HL-60 (cell line): ENCODE data around the gene PPIG.
"Not testable (repeated sequence)": the region's sequence is repeated elsewhere in the genome, so short reads cannot be mapped to it uniquely, and the experiment has no call there.

Experiments used
- DNase-seq, 2 experiments: peaks; one replicate each; pipeline ENCODE4 v3.0.0-alpha.2; 2010 to 2020; ENCODE audit warnings: low read depth in 1 of 2, low spot score in 1 of 2
- H3K27ac ChIP-seq: fragments of 250-450 bp; sonication (Bioruptor Pico); replicated peaks from 2 replicates; pipeline ENCODE4 v1.5.1; 2020; ENCODE audit warnings: mild to moderate bottlenecking, moderate library complexity
- H3K27me3 ChIP-seq: fragments of 250-450 bp; sonication (Bioruptor Pico); 2 replicates; pipeline ENCODE4 v1.5.1; 2021; ENCODE audit warnings: mild to moderate bottlenecking, moderate library complexity; ENCODE audit not compliant: insufficient read depth, poor library complexity, severe bottlenecking
- H3K4me3 ChIP-seq: replicated peaks from 2 replicates; pipeline ENCODE4 v1.5.1; 2011; ENCODE audit warnings: mild to moderate bottlenecking, control low read depth, low read length; ENCODE audit not compliant: insufficient read depth
- CTCF ChIP-seq: IDR thresholded peaks from one replicate; pipeline ENCODE4 v1.5.1; 2011; ENCODE audit warnings: low read length, control low read depth, inconsistent platforms; ENCODE audit not compliant: insufficient read depth
- GABPA ChIP-seq: IDR thresholded peaks from 2 replicates; pipeline ENCODE4 v1.6.1; 2012; ENCODE audit warnings: low read depth
- POLR2AphosphoS5 ChIP-seq: IDR thresholded peaks from 2 replicates; pipeline ENCODE4 v1.6.1; 2012; ENCODE audit warnings: low read depth
- REST ChIP-seq: IDR thresholded peaks from 2 replicates; pipeline ENCODE4 v1.6.1; 2012; ENCODE audit warnings: low read depth; ENCODE audit not compliant: insufficient replicate concordance
- SPI1 ChIP-seq: IDR thresholded peaks from 2 replicates; pipeline ENCODE4 v1.6.1; 2012; ENCODE audit warnings: low read depth, mild to moderate bottlenecking, borderline replicate concordance
- long read RNA-seq: library from polyadenylated mRNA; unstranded; transcript quantifications from one replicate; pipeline ENCODE4 v2.0.0, GENCODE V29; 2020

Gene PPIG
- long read RNA-seq, full-length matches to known transcripts, result 23 of 75 reads
- long read RNA-seq, partial matches to known transcripts, result 38 of 75 reads
- long read RNA-seq, other reads (novel, unspliced or antisense), result 14 of 75 reads

GRCh38 chr2:169584005-169584877 is at the start of gene PPIG:
Gene PPIG, plus strand, starts transcription at chr2:169584351. Its CDS starts 19,691 bp downstream, at chr2:169604042.
- peak; percentile 45; the same call in 1 of the 2 replicates for TF ChIP-seq SPI1
- no peak for TF ChIP-seq REST
- TF ChIP-seq CTCF, result no peak
- peak; percentile 67; the same call in 1 of the 2 replicates for TF ChIP-seq POLR2AphosphoS5
- peak; percentile 86 for TF ChIP-seq GABPA
- DNase-seq, result peak; percentile 82 to 93
- H3K4me3 ChIP-seq, result peak within 1 kb of the TSS; percentile 63
- H3K27me3 ChIP-seq, result no peaks in the 10 kb centered on the region
- peak within 1 kb of the TSS; percentile 98 for H3K27ac ChIP-seq

- not testable (repeated sequence) for H3K4me3 ChIP-seq, H3K27ac ChIP-seq, DNase-seq, H3K27me3 ChIP-seq
These were observed 44.7 kb upstream of the PPIG start for GRCh38 chr2:169539460-169539859.

GRCh38 chr2:169540146-169540545 is 44.0 kb upstream of the PPIG start:
- TF ChIP-seq REST (no peak), CTCF (no peak)
- no peak overlapping the region for H3K27ac ChIP-seq
- DNase-seq, result no peak
- no peak overlapping the region for H3K4me3 ChIP-seq
- no peaks in the 10 kb centered on the region for H3K27me3 ChIP-seq

GRCh38 chr2:169542433-169542832 is 41.7 kb upstream of the PPIG start:
- no peak overlapping the region for H3K27ac ChIP-seq
- no peak for TF ChIP-seq SPI1
- no peak for DNase-seq
- H3K27me3 ChIP-seq, result no peaks in the 10 kb centered on the region
- no peak overlapping the region for H3K4me3 ChIP-seq

GRCh38 chr2:169546756-169547155 is 37.4 kb upstream of the PPIG start:
- TF ChIP-seq CTCF (no peak), GABPA (no peak), SPI1 (no peak), REST (no peak), POLR2AphosphoS5 (no peak)
- no peak for DNase-seq
- no peak overlapping the region for H3K4me3 ChIP-seq
- H3K27me3 ChIP-seq, result no peaks in the 10 kb centered on the region
- no peak overlapping the region for H3K27ac ChIP-seq
